Subcutaneous adipose tissue (tissue), 4 donors: ENCODE data around the gene DCHS2. TPM values are rescaled to one million over a fixed set of nuclear protein-coding genes. Genes with fewer than 3 reads are reported as not detected.

Experiments
- total RNA-seq, 4 donors: library from RNA; depleted of rRNA; stranded (reverse); fragments of >200 nt; gene quantifications; one replicate each; pipeline ENCODE4 v1.1.0, GENCODE V29; 2016
- TF ChIP-seq, protein P1 (sequence below): fragments of 450-650 bp; IDR thresholded peaks from one replicate; pipeline ENCODE4 v1.5.1; 2016; ENCODE audit warnings: low read depth, mild to moderate bottlenecking, control low read depth, antibody characterized with exemption, moderate library complexity

Gene DCHS2
- total RNA-seq, 4 donors from 2014 or later = not detected

DNA sequence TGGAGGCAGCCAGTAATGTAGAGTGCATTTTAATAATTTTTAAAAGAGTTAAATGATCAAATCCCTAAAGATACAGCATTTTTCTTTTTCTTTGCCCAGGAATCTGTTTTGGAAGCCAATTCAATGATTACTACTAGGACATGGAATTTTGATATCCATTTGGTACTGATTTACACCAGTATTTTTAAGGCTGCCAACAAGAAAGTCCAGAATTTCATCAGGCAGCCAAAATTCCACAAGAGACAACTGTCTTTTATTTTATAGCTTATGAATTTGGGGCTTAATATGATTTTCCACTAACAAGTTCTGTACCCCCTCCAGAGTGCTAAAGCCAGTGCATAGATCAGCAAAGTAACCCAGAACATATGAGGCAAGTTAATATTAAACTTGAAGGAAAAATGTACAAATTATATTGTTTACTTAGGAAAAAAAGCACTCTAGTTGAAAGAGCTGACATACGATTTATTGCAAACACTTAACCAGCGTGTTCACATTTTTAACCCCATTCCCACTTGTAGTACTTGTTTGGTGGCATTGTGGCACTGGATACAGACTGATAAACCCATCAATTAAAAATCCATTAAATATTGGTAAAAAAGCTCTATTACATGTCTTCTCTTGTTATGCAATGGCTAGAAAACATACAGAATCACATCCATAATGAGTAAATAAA is 259.7 kb downstream of the DCHS2 start:
- TF ChIP-seq, protein P1, sequence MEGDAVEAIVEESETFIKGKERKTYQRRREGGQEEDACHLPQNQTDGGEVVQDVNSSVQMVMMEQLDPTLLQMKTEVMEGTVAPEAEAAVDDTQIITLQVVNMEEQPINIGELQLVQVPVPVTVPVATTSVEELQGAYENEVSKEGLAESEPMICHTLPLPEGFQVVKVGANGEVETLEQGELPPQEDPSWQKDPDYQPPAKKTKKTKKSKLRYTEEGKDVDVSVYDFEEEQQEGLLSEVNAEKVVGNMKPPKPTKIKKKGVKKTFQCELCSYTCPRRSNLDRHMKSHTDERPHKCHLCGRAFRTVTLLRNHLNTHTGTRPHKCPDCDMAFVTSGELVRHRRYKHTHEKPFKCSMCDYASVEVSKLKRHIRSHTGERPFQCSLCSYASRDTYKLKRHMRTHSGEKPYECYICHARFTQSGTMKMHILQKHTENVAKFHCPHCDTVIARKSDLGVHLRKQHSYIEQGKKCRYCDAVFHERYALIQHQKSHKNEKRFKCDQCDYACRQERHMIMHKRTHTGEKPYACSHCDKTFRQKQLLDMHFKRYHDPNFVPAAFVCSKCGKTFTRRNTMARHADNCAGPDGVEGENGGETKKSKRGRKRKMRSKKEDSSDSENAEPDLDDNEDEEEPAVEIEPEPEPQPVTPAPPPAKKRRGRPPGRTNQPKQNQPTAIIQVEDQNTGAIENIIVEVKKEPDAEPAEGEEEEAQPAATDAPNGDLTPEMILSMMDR = no peak

DNA sequence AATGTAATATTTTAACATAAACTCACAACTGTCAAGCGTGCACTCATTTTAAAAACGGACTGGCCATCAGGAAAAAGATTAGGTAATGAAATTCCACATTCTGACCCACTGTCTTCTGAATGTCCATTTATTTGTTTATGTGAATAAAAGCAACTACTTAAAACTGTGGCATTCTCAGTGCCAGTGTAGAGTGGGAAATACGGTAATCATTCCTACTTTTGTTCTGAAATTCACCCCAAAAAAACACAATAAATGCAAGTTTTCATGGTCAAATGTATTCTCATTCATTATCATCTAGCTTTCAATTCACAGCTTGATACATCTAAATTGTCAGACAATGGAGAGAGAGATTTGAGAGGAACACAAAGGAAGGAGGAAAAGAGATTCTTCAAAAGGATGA is 260.9 kb downstream of the DCHS2 start:
- TF ChIP-seq, protein P1 = no peak

DNA sequence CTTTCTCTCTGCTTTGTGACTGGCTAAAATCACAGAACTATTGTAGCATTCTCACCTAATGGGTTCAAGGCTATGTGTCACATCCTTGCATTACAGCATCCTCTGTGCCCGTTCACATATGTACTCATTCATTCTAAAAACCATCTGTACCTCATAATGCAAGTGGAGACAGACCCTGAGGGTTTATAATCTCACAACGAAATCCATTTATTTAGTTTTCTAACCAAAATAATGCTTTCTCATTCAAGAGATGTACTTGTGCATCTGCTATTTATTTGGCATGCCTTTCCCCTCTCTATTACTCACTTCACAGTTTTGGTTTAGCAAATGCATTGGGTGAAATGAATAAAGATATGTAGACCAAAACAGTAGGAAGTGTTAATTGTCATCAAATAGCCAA is 261.5 kb downstream of the DCHS2 start:
- TF ChIP-seq, protein P1 = no peak

DNA sequence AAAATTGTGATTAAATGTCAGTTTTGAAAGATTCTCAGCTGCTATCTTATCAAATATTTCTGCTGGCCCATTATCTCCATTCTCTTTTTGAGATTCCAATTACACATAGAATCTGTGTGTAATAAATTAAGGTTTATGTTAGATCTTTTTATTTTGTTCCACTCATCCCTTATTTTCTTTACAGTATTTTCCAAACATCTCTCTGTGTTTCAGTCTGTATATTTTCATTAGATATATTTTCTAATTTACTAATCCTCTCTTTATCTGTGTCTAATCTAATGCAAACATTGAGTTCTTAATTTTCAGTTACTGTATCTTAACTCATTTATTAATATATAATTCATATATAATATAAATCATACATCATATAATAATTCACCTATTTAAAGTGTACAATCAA is 268.7 kb downstream of the DCHS2 start:
- TF ChIP-seq, protein P1 = no peak

DNA sequence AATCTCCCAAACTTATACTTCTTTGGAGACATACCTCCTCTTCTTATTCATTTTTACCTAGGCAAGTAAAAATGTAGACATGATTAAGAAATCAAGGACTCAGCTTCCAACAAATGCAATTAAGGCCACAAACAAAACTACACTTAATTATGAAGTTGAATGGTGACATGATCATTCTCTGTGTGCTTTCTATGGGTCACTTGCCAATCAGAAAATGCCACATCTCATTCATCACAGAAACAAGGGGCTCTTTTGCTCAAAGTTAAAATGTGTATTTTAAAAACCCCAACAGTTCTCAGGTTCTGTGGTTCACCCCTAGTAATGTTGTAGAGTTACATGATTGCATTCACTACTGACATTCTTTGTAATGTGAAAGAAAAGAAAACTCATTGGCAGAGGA is 273.5 kb downstream of the DCHS2 start:
- TF ChIP-seq, protein P1 = no peak

DNA sequence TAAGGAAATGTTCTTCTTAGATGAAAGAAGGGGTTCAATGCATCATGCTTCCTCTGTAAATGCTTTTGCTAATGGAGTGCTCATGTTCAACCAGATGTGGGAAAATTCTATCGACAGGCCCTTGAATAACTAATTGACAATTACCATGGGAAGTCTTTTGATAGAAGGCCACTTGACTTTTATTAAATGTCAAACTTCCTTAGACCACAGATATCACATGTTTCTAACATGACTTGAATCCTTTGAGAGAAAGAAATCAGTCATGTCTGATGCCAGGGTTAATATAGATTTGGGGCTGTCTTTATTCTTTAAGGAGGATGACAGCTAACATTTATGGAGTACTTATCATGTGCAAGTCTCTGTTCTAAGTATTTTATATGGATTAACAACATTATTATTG is 280.1 kb downstream of the DCHS2 start:
- TF ChIP-seq, protein P1 = no peak

DNA sequence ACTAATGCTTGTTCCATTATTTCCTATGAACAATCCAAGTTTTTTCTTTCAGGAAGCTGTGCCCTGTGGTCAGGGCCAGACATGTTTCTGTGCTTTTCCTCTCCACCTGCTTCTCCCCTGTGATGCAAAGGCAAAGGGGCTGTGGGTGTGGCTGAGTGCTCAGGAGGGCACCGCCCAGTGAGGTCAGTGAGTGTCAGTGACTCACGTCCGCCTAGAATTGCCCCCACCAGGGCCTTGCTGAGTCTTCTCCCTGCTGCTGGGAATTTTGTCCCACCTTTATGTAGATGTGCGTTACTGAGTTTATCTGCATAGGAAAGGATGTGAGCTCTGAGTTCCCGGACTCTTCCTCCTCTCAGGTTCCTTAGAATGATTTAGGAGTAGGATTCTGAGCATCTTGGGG is 283.2 kb downstream of the DCHS2 start:
- TF ChIP-seq, protein P1 = no peak
